Endothelial cell of umbilical vein (primary cell): Measurements from ENCODE around the gene SERGEF. TPM values are rescaled to one million over a fixed set of nuclear protein-coding genes. Genes with fewer than 3 reads are reported as not detected.

Source experiments
- BruUV-seq: library from RNA; stranded (reverse); fragments of 400-500 nt; replicated peaks from 2 replicates; lab custom pipeline; 2021; lab: Mats Ljungman, UMichigan
- CTCF ChIA-PET: fragments of 300-600, 350-600 bp; sonication (Branson Sonifier 250); formaldehyde crosslinking; loops from one replicate; lab custom pipeline; 2021; ENCODE audit warnings: antibody characterized with exemption, inconsistent platforms; lab: Charles Lee
- POLR2A ChIA-PET: fragments of 300-600, 350-600 bp; sonication (Branson Sonifier 250); formaldehyde crosslinking; loops from one replicate; lab custom pipeline; 2021; ENCODE audit warnings: antibody characterized with exemption, inconsistent platforms; lab: Charles Lee
- DNase-seq: peaks from one replicate; pipeline ENCODE4 v3.0.0-alpha.2; 2011; ENCODE audit warnings: low read depth, low spot score
- FAIRE-seq: peaks from 2 replicates; lab custom pipeline; 2011; peaks lifted over from hg19 to GRCh38; lab: Jason Lieb, UNC
- H2AFZ ChIP-seq: 2 replicates; pipeline ENCODE4 v1.6.0; 2012; ENCODE audit warnings: low read depth, low read length, control low read depth, inconsistent platforms
- H3K27ac ChIP-seq: 2 replicates; pipeline ENCODE4 v1.5.1; 2011; ENCODE audit warnings: low read depth, mild to moderate bottlenecking, control low read depth, low read length, moderate library complexity; ENCODE audit not compliant: insufficient read depth
- H3K27me3 ChIP-seq, 2 experiments: 2 replicates each; pipeline versions ENCODE4 v1.6.0 to v1.6.1; 2011; ENCODE audit warnings: low read length in 2 of 2, mixed read lengths in 1 of 2; ENCODE audit not compliant: control insufficient read depth in 2 of 2, insufficient read depth in 2 of 2
- H3K36me3 ChIP-seq, 2 experiments: 2 replicates in 1 of 2; 3 replicates in 1 of 2; pipeline ENCODE4 v1.5.1; 2011; ENCODE audit warnings: low read length in 2 of 2, mild to moderate bottlenecking in 1 of 2, moderate library complexity in 1 of 2; ENCODE audit not compliant: control insufficient read depth in 2 of 2, insufficient read depth in 2 of 2; ENCODE audit errors: extremely low read depth in 1 of 2
- H3K4me1 ChIP-seq: 3 replicates; pipeline ENCODE4 v1.5.1; 2011; ENCODE audit warnings: mild to moderate bottlenecking, low read length; ENCODE audit not compliant: control insufficient read depth, insufficient read depth; ENCODE audit errors: extremely low read depth
- H3K4me2 ChIP-seq: 2 replicates; pipeline ENCODE4 v1.6.1; 2011; ENCODE audit warnings: low read length, control low read depth, mixed read lengths; ENCODE audit not compliant: insufficient read depth
- H3K4me3 ChIP-seq, 3 experiments: fragments of 200-600 bp in 1 of 3; sonication (generic), shearing (Covaris generic) in 1 of 3; replicated peaks in 1 of 3; 2 replicates each; pipeline ENCODE4 v1.5.1; 2011 to 2016; ENCODE audit warnings: control low read depth in 3 of 3, low read length in 3 of 3, mild to moderate bottlenecking in 2 of 3, inconsistent platforms in 1 of 3, low read depth in 1 of 3, moderate library complexity in 1 of 3; ENCODE audit not compliant: insufficient read depth in 1 of 3
- H3K79me2 ChIP-seq: 2 replicates; pipeline ENCODE4 v1.6.0; 2012; ENCODE audit warnings: low read length, inconsistent platforms; ENCODE audit not compliant: control insufficient read depth, insufficient read depth
- H3K9ac ChIP-seq: replicated peaks from 2 replicates; pipeline ENCODE3; 2011; ENCODE audit warnings: low read length, control low read depth; ENCODE audit not compliant: insufficient read depth; ENCODE audit errors: extremely low read depth
- H3K9me1 ChIP-seq: replicated peaks from 3 replicates; pipeline ENCODE4 v1.6.0; 2011; ENCODE audit warnings: mild to moderate bottlenecking, low read length; ENCODE audit not compliant: control insufficient read depth, insufficient read depth; ENCODE audit errors: extremely low read depth
- H3K9me3 ChIP-seq: replicated peaks from 2 replicates; pipeline ENCODE4 v1.5.1; 2012; ENCODE audit warnings: low read length, inconsistent platforms; ENCODE audit not compliant: control insufficient read depth, insufficient read depth
- H4K20me1 ChIP-seq: replicated peaks from 2 replicates; pipeline ENCODE3; 2011; ENCODE audit warnings: mild to moderate bottlenecking, low read length; ENCODE audit not compliant: control insufficient read depth, insufficient read depth; ENCODE audit errors: extremely low read depth
- EZH2 ChIP-seq: IDR thresholded peaks from 2 replicates; pipeline ENCODE4 v1.6.1; 2012; ENCODE audit warnings: borderline replicate concordance, low read depth, mild to moderate bottlenecking, moderate library complexity, low read length, inconsistent platforms; ENCODE audit not compliant: severe bottlenecking
- FOS ChIP-seq: IDR thresholded peaks from 2 replicates; pipeline ENCODE4 v1.6.1; 2011; ENCODE audit warnings: mild to moderate bottlenecking, low read length, moderate library complexity, borderline replicate concordance; ENCODE audit not compliant: insufficient read depth
- GATA2 ChIP-seq: IDR thresholded peaks from 2 replicates; pipeline ENCODE4 v1.7.0; 2011; ENCODE audit warnings: low read depth, mild to moderate bottlenecking, moderate library complexity, mixed read lengths, low read length; ENCODE audit not compliant: insufficient read length, insufficient read depth
- JUN ChIP-seq: IDR thresholded peaks from 2 replicates; pipeline ENCODE4 v1.6.1; 2011; ENCODE audit warnings: borderline replicate concordance, low read depth; ENCODE audit not compliant: insufficient read length, insufficient read depth
- MYC ChIP-seq: IDR thresholded peaks from one replicate; pipeline ENCODE4 v1.6.1; 2011; ENCODE audit warnings: mild to moderate bottlenecking, low read depth, low read length
- POLR2A ChIP-seq: IDR thresholded peaks from 2 replicates; pipeline ENCODE4 v1.6.1; 2012; ENCODE audit warnings: low read depth, mild to moderate bottlenecking, control low read depth, low read length
- POLR2AphosphoS5 ChIP-seq: IDR thresholded peaks from 2 replicates; pipeline ENCODE4 v1.6.1; 2012; ENCODE audit warnings: low read depth, mild to moderate bottlenecking, control low read depth, low read length, moderate library complexity; ENCODE audit not compliant: insufficient read depth
- dilution Hi-C: fragments of 300-500 bp; cut with MboI; formaldehyde crosslinking; loops from one replicate; pipeline ENCODE4 v1.15.0; 2019; ENCODE audit warnings: low sequenced_read_pairs; ENCODE audit not compliant: extremely low pct_ligation_motif_present
- intact Hi-C: fragments of 100-400 bp; cut with micrococcal nuclease; formaldehyde crosslinking; loops from one replicate; pipeline ENCODE4 v1.10.0; 2022
- polyA plus RNA-seq, 4 experiments: library from polyadenylated mRNA; depleted of rRNA in 3 of 4; stranded (reverse) in 3 of 4; unstranded in 1 of 4; fragments of >200 nt; gene quantifications; 2 replicates each; pipeline versions ENCODE4 v1.2.1 to v1.2.3, GENCODE V29; 2011 to 2012; ENCODE audit warnings: missing spikeins in 1 of 4
- total RNA-seq: library from RNA; stranded (reverse); gene quantifications from 2 replicates; pipeline ENCODE4 v1.2.3, GENCODE V29; 2021
- TF ChIP-seq, protein P1 (sequence below), 2 donors: IDR thresholded peaks; 1 replicate in 1 of 2; 2 replicates in 1 of 2; pipeline ENCODE4 v1.5.1; 2011; ENCODE audit warnings: low read length in 2 of 2, mild to moderate bottlenecking in 2 of 2, moderate library complexity in 2 of 2, control low read depth in 1 of 2, inconsistent platforms in 1 of 2, low read depth in 1 of 2; ENCODE audit not compliant: insufficient read depth in 1 of 2; ENCODE audit errors: extremely low read depth in 1 of 2
- TF ChIP-seq, protein P2 (sequence below): IDR thresholded peaks from 2 replicates; pipeline ENCODE4 v1.6.1; 2011; ENCODE audit not compliant: insufficient read depth, insufficient read length

Gene SERGEF
- total and polyA plus RNA-seq, 2 donors (not counting 3 experiments of a cell fraction or from before 2014, with no cell fraction given) = 8.7 to 16.7 TPM

DNA sequence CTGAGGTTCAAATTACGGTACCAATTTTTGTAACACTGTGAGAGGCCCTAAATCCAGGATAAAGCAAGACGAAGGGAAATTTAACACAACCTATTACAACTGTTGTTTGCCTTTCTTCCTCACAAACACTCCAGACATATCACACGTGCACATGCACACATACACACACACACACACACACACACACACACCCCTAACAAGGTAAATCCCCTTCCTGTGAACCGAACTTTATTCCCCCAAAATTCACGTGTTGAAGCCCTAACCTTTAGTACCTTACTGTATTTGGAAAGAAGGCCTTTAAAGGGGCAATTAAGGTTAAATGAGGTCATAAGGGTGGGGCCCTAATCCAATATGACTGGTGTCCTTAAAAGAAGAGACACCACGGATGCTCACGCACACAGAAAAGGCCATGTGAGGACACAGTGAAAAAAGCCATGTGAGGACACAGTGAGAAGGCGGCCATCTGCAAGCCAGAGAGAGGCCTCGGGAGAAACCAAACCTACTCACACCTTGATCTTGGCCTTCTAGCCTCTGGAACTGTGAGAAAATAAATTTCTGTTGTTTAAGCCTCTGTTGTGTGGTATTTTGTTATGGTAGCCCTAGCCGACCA is 1.8 kb downstream of the SERGEF start:
- H3K36me3 ChIP-seq = no peaks in the 10 kb centered on the region
- DNase-seq (no peak), FAIRE-seq (no peak)
- H3K9ac ChIP-seq = no peak overlapping the region
- H3K27me3 ChIP-seq = peaks cover 5 to 13% of the 10 kb centered on the region in 2 experiments
- no peak overlapping the region for H3K27ac ChIP-seq
- H2AFZ ChIP-seq = no peak overlapping the region
- dilution Hi-C loops = no loop called here
- ChIA-PET CTCF (interaction anchor here (1.0 kb wide), 1 partner anchor 20 kb away, joined by 3 read pairs; no protein-coding TSS in a partner anchor), POLR2A (no interaction called here)
- no peak overlapping the region for H3K4me3 ChIP-seq
- H4K20me1 ChIP-seq = no peaks in the 10 kb centered on the region
- TF ChIP-seq JUN = no peak
- TF ChIP-seq MYC = no peak
- no peak for TF ChIP-seq POLR2A
- TF ChIP-seq, protein P1, sequence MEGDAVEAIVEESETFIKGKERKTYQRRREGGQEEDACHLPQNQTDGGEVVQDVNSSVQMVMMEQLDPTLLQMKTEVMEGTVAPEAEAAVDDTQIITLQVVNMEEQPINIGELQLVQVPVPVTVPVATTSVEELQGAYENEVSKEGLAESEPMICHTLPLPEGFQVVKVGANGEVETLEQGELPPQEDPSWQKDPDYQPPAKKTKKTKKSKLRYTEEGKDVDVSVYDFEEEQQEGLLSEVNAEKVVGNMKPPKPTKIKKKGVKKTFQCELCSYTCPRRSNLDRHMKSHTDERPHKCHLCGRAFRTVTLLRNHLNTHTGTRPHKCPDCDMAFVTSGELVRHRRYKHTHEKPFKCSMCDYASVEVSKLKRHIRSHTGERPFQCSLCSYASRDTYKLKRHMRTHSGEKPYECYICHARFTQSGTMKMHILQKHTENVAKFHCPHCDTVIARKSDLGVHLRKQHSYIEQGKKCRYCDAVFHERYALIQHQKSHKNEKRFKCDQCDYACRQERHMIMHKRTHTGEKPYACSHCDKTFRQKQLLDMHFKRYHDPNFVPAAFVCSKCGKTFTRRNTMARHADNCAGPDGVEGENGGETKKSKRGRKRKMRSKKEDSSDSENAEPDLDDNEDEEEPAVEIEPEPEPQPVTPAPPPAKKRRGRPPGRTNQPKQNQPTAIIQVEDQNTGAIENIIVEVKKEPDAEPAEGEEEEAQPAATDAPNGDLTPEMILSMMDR (IDR thresholded peaks at IDR 0.05; ENCODE audit: extremely low read depth in 1 of 2, insufficient read depth in 1 of 2, low read depth in 1 of 2, low read length in 2 of 2) = no peak
- no peak for TF ChIP-seq EZH2
- no peak for TF ChIP-seq POLR2AphosphoS5
- TF ChIP-seq FOS = no peak
- no peak for TF ChIP-seq GATA2
- TF ChIP-seq, protein P2, sequence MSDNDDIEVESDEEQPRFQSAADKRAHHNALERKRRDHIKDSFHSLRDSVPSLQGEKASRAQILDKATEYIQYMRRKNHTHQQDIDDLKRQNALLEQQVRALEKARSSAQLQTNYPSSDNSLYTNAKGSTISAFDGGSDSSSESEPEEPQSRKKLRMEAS = no peak
- intact Hi-C loops = loop anchor here (5.0 kb wide), 1 partner anchor 311 kb away; the partner anchor contains the start of genes GTF2H1 and HPS5
- H3K4me2 ChIP-seq = no peak overlapping the region
- peaks cover 9% of the 10 kb centered on the region for H3K4me1 ChIP-seq
- H3K79me2 ChIP-seq = no peaks in the 10 kb centered on the region
- BruUV-seq = no TSS peak
- H3K9me1 ChIP-seq = no peaks in the 10 kb centered on the region
- H3K9me3 ChIP-seq = no peaks in the 10 kb centered on the region
